Neural cell (in vitro differentiated cells): Measurements from ENCODE around the gene COL17A1. TPM values are rescaled to one million over a fixed set of nuclear protein-coding genes. Genes with fewer than 3 reads are reported as not detected.

ENCODE experiments used
- H2AFZ ChIP-seq: fragments of 200-600, 300-800 bp; sonication (generic), shearing (Covaris generic); 2 replicates; pipeline ENCODE4 v1.6.0; 2014; ENCODE audit warnings: low read depth, mild to moderate bottlenecking, antibody characterized with exemption, low read length, moderate library complexity
- H3F3A ChIP-seq: fragments of 200-600 bp; shearing (Covaris generic); 2 replicates; pipeline ENCODE4 v1.6.1; 2016; ENCODE audit warnings: mild to moderate bottlenecking, moderate library complexity, mixed read lengths, antibody characterized with exemption, low read length; ENCODE audit not compliant: insufficient read depth, poor library complexity, severe bottlenecking
- H3K27ac ChIP-seq: fragments of 200-600, 300-800 bp; sonication (generic), shearing (Covaris generic); 2 replicates; pipeline ENCODE4 v1.5.1; 2014; ENCODE audit warnings: mild to moderate bottlenecking, low read length, moderate library complexity
- H3K27me3 ChIP-seq: fragments of 300-800, 200-600 bp; sonication (generic), shearing (Covaris generic); 2 replicates; pipeline ENCODE4 v1.6.0; 2014; ENCODE audit warnings: mild to moderate bottlenecking, low read depth, low read length, moderate library complexity; ENCODE audit not compliant: insufficient read depth
- H3K36me3 ChIP-seq: fragments of 300-800, 200-600 bp; sonication (generic), shearing (Covaris generic); 2 replicates; pipeline ENCODE4 v1.5.1; 2014; ENCODE audit warnings: mild to moderate bottlenecking, antibody characterized with exemption, low read length, moderate library complexity; ENCODE audit not compliant: insufficient read depth
- H3K4me2 ChIP-seq: fragments of 300-800, 200-600 bp; sonication (generic), shearing (Covaris generic); 2 replicates; pipeline ENCODE4 v1.6.0; 2014; ENCODE audit warnings: mild to moderate bottlenecking, low read length
- H3K4me3 ChIP-seq: fragments of 300-800, 200-600 bp; sonication (generic), shearing (Covaris generic); 2 replicates; pipeline ENCODE4 v1.5.1; 2014; ENCODE audit warnings: mild to moderate bottlenecking, low read length, moderate library complexity
- H3K79me2 ChIP-seq: fragments of 200-600 bp; shearing (Covaris generic); replicated peaks from 2 replicates; pipeline ENCODE4 v1.6.0; 2014; ENCODE audit warnings: mild to moderate bottlenecking, low read length, moderate library complexity; ENCODE audit not compliant: insufficient read depth
- H3K9ac ChIP-seq: fragments of 300-800, 200-600 bp; sonication (generic), shearing (Covaris generic); 2 replicates; pipeline ENCODE4 v1.6.1; 2016; ENCODE audit warnings: mild to moderate bottlenecking, low read length, mixed read lengths
- H3K9me2 ChIP-seq: fragments of 200-600 bp; shearing (Covaris generic); 2 replicates; pipeline ENCODE4 v1.6.1; 2016; ENCODE audit warnings: mild to moderate bottlenecking, low read length, mixed read lengths; ENCODE audit not compliant: insufficient read depth
- H3K9me3 ChIP-seq: fragments of 200-600, 300-800 bp; sonication (generic), shearing (Covaris generic); 2 replicates; pipeline ENCODE4 v1.6.1; 2016; ENCODE audit warnings: mild to moderate bottlenecking, mixed run types, low read length, moderate library complexity, mixed read lengths
- H4K20me1 ChIP-seq: fragments of 200-600 bp; shearing (Covaris generic); 2 replicates; pipeline ENCODE4 v1.6.1; 2016; ENCODE audit warnings: mild to moderate bottlenecking, mixed run types; ENCODE audit not compliant: insufficient read depth
- EP300 ChIP-seq: fragments of 450-650 bp; conservative IDR thresholded peaks from 2 replicates; pipeline ENCODE4 v1.6.1; 2014; ENCODE audit warnings: antibody characterized with exemption, mild to moderate bottlenecking, moderate library complexity; ENCODE audit not compliant: poor library complexity, severe bottlenecking
- EZH2 ChIP-seq: fragments of 200-600, 300-800 bp; shearing (Covaris generic), sonication (generic); IDR thresholded peaks from 2 replicates; pipeline ENCODE4 v1.6.1; 2014; ENCODE audit warnings: antibody characterized with exemption, low read length, borderline replicate concordance, mild to moderate bottlenecking; ENCODE audit not compliant: insufficient read depth, poor library complexity, severe bottlenecking
- MXI1 ChIP-seq: fragments of 450-650 bp; conservative IDR thresholded peaks from 2 replicates; pipeline ENCODE4 v1.6.1; 2014; ENCODE audit warnings: antibody characterized with exemption, mild to moderate bottlenecking; ENCODE audit not compliant: poor library complexity, severe bottlenecking
- POLR2AphosphoS5 ChIP-seq: IDR thresholded peaks from 2 replicates; pipeline ENCODE4 v1.6.1; 2012
- RAD21 ChIP-seq: fragments of 450-650 bp; conservative IDR thresholded peaks from 2 replicates; pipeline ENCODE4 v1.6.1; 2014; ENCODE audit warnings: antibody characterized with exemption, mild to moderate bottlenecking, moderate library complexity
- SMC3 ChIP-seq: fragments of 450-650 bp; conservative IDR thresholded peaks from 2 replicates; pipeline ENCODE4 v1.6.1; 2014; ENCODE audit warnings: antibody characterized with exemption, mild to moderate bottlenecking, moderate library complexity; ENCODE audit not compliant: poor library complexity
- TAF1 ChIP-seq: IDR thresholded peaks from 2 replicates; pipeline ENCODE4 v1.6.1; 2012; ENCODE audit warnings: low read depth
- polyA plus RNA-seq: library from polyadenylated mRNA; depleted of rRNA; stranded (reverse); fragments of >200 nt; gene quantifications from 2 replicates; pipeline ENCODE4 v1.2.3, GENCODE V29; 2014
- TF ChIP-seq, protein P1 (sequence below): IDR thresholded peaks from 2 replicates; pipeline ENCODE4 v1.6.1; 2012; ENCODE audit warnings: borderline replicate concordance
- TF ChIP-seq, protein P2 (sequence below): fragments of 450-650 bp; IDR thresholded peaks from 2 replicates; pipeline ENCODE4 v1.5.1; 2014; ENCODE audit warnings: antibody characterized with exemption, mild to moderate bottlenecking, moderate library complexity; ENCODE audit not compliant: poor library complexity, severe bottlenecking

Gene COL17A1
- polyA plus RNA-seq, 1 donor from 2014 or later = not detected

DNA sequence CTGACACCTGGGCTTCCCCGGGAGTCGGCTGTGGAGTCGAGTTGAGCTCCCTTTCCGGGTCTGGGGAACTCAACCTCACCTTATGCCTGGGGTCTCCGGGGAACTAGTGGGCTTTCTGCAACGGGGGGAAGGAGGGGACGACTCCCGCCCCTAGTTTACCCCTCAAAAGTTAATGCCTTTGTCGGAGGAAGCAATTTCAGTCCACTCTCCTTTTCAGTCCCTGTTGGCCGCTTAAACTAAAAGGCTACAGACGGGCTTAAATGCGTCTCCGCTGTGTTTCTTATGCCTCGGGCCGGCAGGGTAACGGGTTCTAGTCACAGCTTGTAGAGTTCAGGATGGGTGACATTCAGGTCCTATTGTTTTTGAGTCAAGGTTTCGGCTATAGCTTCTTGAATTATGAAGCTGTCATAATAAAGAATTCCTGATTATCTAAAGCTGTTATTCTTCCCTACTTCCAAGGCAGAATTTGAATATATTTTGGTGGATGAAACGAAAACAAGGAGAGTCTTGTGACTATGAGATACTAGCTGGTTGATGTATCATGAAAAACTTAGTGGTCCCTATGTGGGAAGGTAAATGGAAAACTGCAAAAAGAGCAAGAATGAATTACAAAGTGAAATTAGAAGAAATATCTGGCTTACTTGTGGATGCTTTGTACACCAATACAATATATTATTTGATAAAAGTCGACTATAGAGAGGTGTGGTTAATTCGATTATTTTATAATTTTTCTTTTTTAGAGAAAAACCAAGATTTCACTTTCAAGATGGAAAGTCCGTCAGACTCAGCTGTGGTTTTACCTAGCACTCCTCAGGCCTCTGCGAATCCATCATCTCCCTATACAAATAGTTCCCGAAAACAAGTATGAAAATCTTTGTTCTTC, 36.8 kb upstream of the COL17A1 start:
- Histone ChIP-seq H3K4me2 (peak overlapping the region; percentile 86), H3K9ac (peak overlapping the region; percentile 72), H3K27ac (peak overlapping the region; percentile 64), H3F3A (no peaks in the 10 kb centered on the region), H3K27me3 (no peaks in the 10 kb centered on the region), H3K79me2 (no peaks in the 10 kb centered on the region), H4K20me1 (no peaks in the 10 kb centered on the region), H2AFZ (peak overlapping the region; percentile 90), H3K9me2 (no peaks in the 10 kb centered on the region), H3K36me3 (no peaks in the 10 kb centered on the region), H3K9me3 (no peaks in the 10 kb centered on the region), H3K4me3 (peak overlapping the region; percentile 73)
- TF ChIP-seq MXI1 (peak; percentile 62), EZH2 (no peak)
- TF ChIP-seq, protein P1, sequence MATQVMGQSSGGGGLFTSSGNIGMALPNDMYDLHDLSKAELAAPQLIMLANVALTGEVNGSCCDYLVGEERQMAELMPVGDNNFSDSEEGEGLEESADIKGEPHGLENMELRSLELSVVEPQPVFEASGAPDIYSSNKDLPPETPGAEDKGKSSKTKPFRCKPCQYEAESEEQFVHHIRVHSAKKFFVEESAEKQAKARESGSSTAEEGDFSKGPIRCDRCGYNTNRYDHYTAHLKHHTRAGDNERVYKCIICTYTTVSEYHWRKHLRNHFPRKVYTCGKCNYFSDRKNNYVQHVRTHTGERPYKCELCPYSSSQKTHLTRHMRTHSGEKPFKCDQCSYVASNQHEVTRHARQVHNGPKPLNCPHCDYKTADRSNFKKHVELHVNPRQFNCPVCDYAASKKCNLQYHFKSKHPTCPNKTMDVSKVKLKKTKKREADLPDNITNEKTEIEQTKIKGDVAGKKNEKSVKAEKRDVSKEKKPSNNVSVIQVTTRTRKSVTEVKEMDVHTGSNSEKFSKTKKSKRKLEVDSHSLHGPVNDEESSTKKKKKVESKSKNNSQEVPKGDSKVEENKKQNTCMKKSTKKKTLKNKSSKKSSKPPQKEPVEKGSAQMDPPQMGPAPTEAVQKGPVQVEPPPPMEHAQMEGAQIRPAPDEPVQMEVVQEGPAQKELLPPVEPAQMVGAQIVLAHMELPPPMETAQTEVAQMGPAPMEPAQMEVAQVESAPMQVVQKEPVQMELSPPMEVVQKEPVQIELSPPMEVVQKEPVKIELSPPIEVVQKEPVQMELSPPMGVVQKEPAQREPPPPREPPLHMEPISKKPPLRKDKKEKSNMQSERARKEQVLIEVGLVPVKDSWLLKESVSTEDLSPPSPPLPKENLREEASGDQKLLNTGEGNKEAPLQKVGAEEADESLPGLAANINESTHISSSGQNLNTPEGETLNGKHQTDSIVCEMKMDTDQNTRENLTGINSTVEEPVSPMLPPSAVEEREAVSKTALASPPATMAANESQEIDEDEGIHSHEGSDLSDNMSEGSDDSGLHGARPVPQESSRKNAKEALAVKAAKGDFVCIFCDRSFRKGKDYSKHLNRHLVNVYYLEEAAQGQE = peak; percentile 55

DNA sequence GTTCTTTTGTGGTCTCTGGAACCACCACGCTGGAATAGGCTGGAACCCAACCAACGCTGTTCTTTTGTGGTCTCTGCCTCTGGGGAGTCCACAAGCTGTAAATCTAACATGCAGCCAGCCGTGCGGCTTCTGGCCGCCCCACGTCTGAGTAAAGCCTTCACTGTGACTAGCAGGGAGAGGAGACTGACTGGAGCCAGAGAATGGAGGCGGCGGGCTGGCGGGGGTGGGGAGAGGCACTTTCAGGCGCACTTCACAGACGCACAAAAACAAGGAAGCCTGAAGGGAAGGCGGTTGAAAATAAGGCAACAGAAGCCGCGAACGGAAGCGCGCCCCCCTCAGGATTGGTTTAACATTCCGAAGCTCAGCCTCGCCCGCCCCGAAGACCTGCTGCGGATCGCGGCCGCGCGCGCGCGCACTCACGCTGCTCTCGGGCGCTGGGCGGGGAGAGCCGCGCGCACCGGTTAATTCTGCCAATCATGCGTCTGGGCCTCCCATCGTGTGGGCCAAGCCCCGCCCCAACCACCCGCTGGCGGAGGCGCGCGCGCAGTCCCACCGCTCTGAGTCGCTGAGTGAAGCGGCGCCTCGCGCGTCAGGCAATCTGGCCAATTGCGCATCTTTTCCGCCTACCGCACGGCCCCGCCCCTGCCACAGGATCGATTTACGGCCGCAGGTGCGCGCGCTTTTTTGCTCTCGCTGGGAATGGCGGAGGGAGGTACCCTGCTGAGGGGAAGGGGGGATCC, 36.0 kb upstream of the COL17A1 start, which contains the start of gene SFR1:
Gene SFR1, plus strand, starts transcription at position 687 of the 740 bp plus-strand sequence. Its CDS starts 13 bp downstream, at position 700.
- Histone ChIP-seq H3F3A (no peaks in the 10 kb centered on the region), H3K27me3 (no peaks in the 10 kb centered on the region), H3K9ac (peak within 1 kb of the TSS; percentile 81), H3K4me2 (peak within 1 kb of the TSS; percentile 86), H3K36me3 (no peaks in the 10 kb centered on the region), H2AFZ (peak within 1 kb of the TSS; percentile 90), H3K9me2 (no peaks in the 10 kb centered on the region), H4K20me1 (no peaks in the 10 kb centered on the region), H3K27ac (peak within 1 kb of the TSS; percentile 88), H3K4me3 (peak within 1 kb of the TSS; percentile 73), H3K9me3 (no peaks in the 10 kb centered on the region), H3K79me2 (no peaks in the 10 kb centered on the region)
- TF ChIP-seq RAD21 (peak; percentile 73), EZH2 (no peak), EP300 (peak; percentile 42), POLR2AphosphoS5 (peak; percentile 69), TAF1 (peak; percentile 46), SMC3 (peak; percentile 81), MXI1 (no peak)
- TF ChIP-seq, protein P2, sequence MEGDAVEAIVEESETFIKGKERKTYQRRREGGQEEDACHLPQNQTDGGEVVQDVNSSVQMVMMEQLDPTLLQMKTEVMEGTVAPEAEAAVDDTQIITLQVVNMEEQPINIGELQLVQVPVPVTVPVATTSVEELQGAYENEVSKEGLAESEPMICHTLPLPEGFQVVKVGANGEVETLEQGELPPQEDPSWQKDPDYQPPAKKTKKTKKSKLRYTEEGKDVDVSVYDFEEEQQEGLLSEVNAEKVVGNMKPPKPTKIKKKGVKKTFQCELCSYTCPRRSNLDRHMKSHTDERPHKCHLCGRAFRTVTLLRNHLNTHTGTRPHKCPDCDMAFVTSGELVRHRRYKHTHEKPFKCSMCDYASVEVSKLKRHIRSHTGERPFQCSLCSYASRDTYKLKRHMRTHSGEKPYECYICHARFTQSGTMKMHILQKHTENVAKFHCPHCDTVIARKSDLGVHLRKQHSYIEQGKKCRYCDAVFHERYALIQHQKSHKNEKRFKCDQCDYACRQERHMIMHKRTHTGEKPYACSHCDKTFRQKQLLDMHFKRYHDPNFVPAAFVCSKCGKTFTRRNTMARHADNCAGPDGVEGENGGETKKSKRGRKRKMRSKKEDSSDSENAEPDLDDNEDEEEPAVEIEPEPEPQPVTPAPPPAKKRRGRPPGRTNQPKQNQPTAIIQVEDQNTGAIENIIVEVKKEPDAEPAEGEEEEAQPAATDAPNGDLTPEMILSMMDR = peak; percentile 95
- TF ChIP-seq, protein P1 = peak; percentile 66
